NT2/D1 (cell line): ENCODE results near the gene TFPI2.

ENCODE experiments used
- DNase-seq: peaks from one replicate; pipeline ENCODE4 v3.0.0-alpha.2; 2011; ENCODE audit warnings: low read depth, low spot score
- H3K27me3 ChIP-seq: 2 replicates; pipeline ENCODE4 v1.6.0; 2011; ENCODE audit warnings: mild to moderate bottlenecking; ENCODE audit not compliant: insufficient read length, insufficient read depth
- H3K36me3 ChIP-seq: 2 replicates; pipeline ENCODE4 v1.6.1; 2011; ENCODE audit warnings: mild to moderate bottlenecking, low read length, mixed read lengths; ENCODE audit not compliant: insufficient read depth, insufficient read length
- H3K4me1 ChIP-seq: 2 replicates; pipeline ENCODE4 v1.5.1; 2011; ENCODE audit not compliant: insufficient read depth, insufficient read length
- H3K4me3 ChIP-seq: 2 replicates; pipeline ENCODE4 v1.5.1; 2011; ENCODE audit warnings: low read depth; ENCODE audit not compliant: insufficient read length
- H3K9ac ChIP-seq: 2 replicates; pipeline ENCODE4 v1.6.0; 2011; ENCODE audit warnings: low read depth; ENCODE audit not compliant: insufficient read length
- H3K9me3 ChIP-seq: 2 replicates; pipeline ENCODE4 v1.5.1; 2011; ENCODE audit warnings: mild to moderate bottlenecking, low read length; ENCODE audit not compliant: insufficient read depth
- SUZ12 ChIP-seq: IDR thresholded peaks from 2 replicates; pipeline ENCODE4 v1.6.1; 2011; ENCODE audit not compliant: insufficient read length, insufficient read depth; ENCODE audit errors: extremely low read depth
- YY1 ChIP-seq: IDR thresholded peaks from 2 replicates; pipeline ENCODE4 v1.6.1; 2011; ENCODE audit not compliant: insufficient read length, insufficient read depth
- ZNF274 ChIP-seq: IDR thresholded peaks from 2 replicates; pipeline ENCODE4 v1.6.1; 2011; ENCODE audit warnings: mild to moderate bottlenecking, low read depth, low read length

The TFPI2 gene

DNA sequence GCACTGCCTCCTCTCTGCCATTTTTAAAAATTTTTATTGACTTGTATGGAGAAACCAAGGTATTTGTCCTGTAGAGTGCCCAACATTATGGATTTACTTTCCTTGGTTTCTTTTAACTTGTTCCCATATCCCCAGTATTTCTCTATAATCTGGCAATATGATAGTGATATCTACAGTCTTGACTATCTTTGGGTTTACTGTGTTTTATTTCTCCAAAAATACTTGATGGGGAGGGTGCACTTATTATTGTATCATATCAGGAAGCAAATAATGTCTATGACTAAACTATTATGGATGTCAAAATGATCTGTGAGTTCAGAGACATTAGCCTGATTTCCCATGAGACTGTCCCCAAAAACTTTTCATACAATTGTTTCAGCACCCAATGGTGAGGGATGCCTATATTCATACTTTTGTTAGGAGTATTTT lies 6.6 kb downstream of the TFPI2 start:
- no peak for TF ChIP-seq YY1
- TF ChIP-seq ZNF274 = no peak
- TF ChIP-seq SUZ12 = no peak
- H3K9ac ChIP-seq = no peak overlapping the region
- H3K4me3 ChIP-seq = no peak overlapping the region
- H3K4me1 ChIP-seq = no peaks in the 10 kb centered on the region
- H3K27me3 ChIP-seq = no peaks in the 10 kb centered on the region
- DNase-seq = no peak
- H3K36me3 ChIP-seq = peaks cover 11% of the 10 kb centered on the region
- no peaks in the 10 kb centered on the region for H3K9me3 ChIP-seq

DNA sequence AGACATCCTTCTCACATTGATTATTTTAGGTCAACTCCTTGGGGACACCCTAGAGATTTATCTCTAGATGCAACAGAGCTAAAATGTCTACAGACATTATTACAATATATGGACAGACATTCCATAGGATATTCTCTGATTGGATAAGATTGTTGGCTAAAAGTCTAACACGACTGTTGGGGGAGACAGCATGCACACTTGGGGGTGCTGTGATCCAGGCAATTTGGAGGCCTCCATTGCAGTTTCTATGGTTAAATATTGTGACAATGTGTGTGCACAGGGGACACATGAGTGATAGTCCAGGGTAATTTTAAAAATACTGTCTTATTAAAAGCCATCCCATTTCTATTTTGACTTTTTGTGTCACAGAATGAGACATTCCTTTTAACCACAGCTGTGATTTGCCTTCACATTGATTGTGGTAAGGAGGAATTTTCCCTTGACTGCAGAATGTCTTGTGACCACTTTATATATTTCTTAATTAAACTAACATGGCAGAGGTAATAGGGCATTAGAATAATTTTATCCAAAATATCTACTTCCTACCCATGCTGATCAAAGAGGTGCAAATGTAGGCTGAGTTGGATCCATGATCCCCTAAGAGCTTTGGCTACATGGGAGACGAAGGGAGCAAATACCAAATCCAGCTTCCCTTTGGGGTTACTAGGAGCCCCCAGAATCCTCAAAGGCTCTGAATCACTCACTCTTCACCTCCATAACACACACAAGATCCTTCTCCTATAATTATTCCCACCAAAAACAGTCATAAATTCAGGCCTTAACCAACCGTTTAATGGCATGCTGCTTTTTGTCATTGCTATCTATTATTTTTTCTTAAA lies 7.3 kb downstream of the TFPI2 start:
- no peak for TF ChIP-seq ZNF274
- TF ChIP-seq YY1 = no peak
- TF ChIP-seq SUZ12 = no peak
- no peaks in the 10 kb centered on the region for H3K9me3 ChIP-seq
- no peaks in the 10 kb centered on the region for H3K27me3 ChIP-seq
- peaks cover 11% of the 10 kb centered on the region for H3K36me3 ChIP-seq
- no peak for DNase-seq
- no peak overlapping the region for H3K9ac ChIP-seq
- H3K4me3 ChIP-seq = no peak overlapping the region
- H3K4me1 ChIP-seq = no peaks in the 10 kb centered on the region

DNA sequence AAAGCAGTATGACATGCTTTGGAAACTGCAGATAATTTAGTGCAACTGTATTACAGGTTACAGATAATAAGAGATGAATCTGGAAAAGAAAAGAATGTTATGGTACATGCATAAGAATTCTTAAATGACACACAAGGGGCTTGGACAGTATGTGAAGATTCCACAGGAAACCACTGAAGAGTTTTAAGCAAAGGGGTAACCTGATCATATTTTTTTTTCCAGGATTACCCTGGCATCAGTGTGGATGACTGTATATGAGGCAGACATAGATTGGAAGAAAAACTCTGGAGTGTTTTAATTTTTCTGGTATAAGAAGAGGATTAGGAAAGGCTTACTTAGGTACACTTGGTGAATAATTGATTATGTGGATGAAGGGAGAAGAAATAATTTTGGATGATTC lies 8.1 kb downstream of the TFPI2 start:
- Histone ChIP-seq H3K4me3 (no peak overlapping the region), H3K9ac (no peak overlapping the region), H3K27me3 (no peaks in the 10 kb centered on the region), H3K4me1 (no peaks in the 10 kb centered on the region), H3K9me3 (no peaks in the 10 kb centered on the region), H3K36me3 (peaks cover 11% of the 10 kb centered on the region)
- no peak for DNase-seq
- no peak for TF ChIP-seq ZNF274
- no peak for TF ChIP-seq SUZ12
- no peak for TF ChIP-seq YY1

DNA sequence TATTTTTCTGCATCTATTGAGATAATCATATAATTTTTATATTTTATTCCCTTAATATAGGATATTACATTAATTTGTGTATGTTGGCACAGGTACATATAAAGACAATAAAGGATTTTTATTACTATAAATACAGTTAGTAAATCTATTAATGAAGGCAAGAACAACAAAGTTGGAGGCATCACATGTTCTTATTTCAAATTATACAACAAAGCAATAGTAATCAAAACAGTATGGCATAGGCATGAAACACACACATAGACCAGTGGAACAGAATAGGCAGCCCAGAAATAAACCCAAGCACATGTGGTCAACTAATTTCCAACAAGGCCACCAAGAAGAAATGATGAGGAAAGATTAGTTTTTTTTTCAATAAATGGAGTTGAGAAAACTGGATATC lies 11.2 kb downstream of the TFPI2 start:
- DNase-seq = no peak
- Histone ChIP-seq H3K36me3 (no peaks in the 10 kb centered on the region), H3K4me3 (no peak overlapping the region), H3K27me3 (no peaks in the 10 kb centered on the region), H3K4me1 (no peaks in the 10 kb centered on the region), H3K9ac (no peak overlapping the region), H3K9me3 (peaks cover 18% of the 10 kb centered on the region)
- TF ChIP-seq SUZ12 (no peak), ZNF274 (no peak), YY1 (no peak)

DNA sequence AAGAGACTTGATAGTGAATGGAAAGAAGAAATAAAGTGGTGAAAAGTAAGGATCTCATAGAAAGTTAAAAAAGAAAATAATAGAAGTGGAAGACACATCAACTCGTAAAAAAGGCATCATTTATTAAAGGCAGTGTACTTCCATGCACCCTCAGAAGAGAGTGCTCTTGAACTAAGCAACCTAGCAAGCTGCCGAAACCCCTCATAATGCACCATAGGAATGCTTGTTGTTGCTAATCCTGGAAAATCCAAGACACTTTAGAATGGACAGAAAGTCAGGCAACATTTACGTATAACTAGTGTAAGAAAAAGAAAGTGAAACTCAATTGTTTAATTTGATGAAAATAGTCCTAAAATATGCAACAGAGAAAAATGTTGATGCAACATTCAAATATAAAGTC lies 12.8 kb downstream of the TFPI2 start:
- no peaks in the 10 kb centered on the region for H3K36me3 ChIP-seq

DNA sequence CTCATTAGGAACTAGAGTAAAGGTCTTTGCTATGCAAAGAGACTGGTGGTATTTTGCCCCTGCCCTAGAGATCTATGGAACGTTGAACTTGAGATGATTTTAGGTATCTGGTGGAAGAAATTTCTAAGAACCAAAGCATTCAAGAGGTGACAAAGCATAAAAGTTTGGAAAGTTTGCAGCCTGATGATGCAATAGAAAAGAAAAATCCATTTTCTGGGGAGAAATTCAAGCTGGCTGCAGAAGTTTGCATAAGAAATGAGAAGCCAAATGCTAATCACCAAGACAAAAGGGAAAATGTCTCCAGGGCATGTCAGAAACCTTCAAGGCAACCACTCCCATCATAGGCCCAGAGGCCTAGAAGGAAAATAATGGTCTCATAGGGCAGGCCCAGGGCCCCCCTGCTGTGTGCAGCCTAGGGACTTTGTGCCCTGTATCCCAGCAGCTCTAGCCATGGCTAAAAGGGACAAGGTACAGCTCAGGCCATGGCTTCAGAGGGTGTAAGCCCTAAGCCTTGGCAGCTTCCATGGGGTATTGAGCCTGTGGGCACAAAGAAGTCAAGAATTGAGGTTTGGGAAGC lies 16.5 kb downstream of the TFPI2 start:
- Histone ChIP-seq H3K27me3 (no peaks in the 10 kb centered on the region), H3K4me3 (no peak overlapping the region), H3K9me3 (peaks cover 34% of the 10 kb centered on the region), H3K36me3 (no peaks in the 10 kb centered on the region), H3K9ac (no peak overlapping the region), H3K4me1 (no peaks in the 10 kb centered on the region)
- TF ChIP-seq SUZ12 = no peak
- no peak for TF ChIP-seq ZNF274
- no peak for TF ChIP-seq YY1
- DNase-seq = peak; percentile 67

More for the DNA sequence above, 12.8 kb downstream of the TFPI2 start:
- no peak for TF ChIP-seq YY1
- no peak for TF ChIP-seq SUZ12
- no peak for TF ChIP-seq ZNF274
- DNase-seq = no peak
- no peaks in the 10 kb centered on the region for H3K4me1 ChIP-seq
- no peak overlapping the region for H3K9ac ChIP-seq
- peaks cover 33% of the 10 kb centered on the region for H3K9me3 ChIP-seq
- no peaks in the 10 kb centered on the region for H3K27me3 ChIP-seq
- H3K4me3 ChIP-seq = no peak overlapping the region

DNA sequence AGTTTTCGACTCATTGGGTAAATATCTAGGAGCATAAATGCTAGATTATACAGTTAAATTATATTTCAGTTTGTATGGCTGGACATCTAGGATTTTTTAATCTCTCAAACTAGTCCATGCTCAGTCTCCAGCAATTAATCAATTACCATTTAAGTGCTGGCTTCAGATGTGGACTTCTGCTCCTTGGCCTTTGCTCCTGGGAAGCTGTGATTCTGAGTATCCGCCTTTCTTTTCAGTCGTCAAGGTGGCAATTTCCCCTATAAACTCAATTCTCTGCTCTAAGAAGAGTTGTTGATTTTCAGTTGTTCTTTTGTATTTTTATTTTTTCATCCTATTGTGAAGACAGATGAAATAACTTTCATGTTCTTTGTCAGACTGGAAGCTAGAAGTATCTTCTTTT lies 23.7 kb downstream of the TFPI2 start:
- no peak for DNase-seq

More for the DNA sequence above, 23.7 kb downstream of the TFPI2 start:
- Histone ChIP-seq H3K9ac (no peak overlapping the region), H3K9me3 (no peaks in the 10 kb centered on the region), H3K4me3 (no peak overlapping the region), H3K4me1 (no peaks in the 10 kb centered on the region), H3K27me3 (no peaks in the 10 kb centered on the region), H3K36me3 (no peaks in the 10 kb centered on the region)
- TF ChIP-seq ZNF274 (no peak), YY1 (no peak), SUZ12 (no peak)
